Measurements from ENCODE around the gene MOB3C.
A peak's percentile ranks its signal among the peaks of the same experiment; 100 is the strongest.

MOB3C gene

GRCh38 chr1:46617833-46618232 is 1.2 kb upstream of the MOB3C start:
- Histone ChIP-seq H3K4me3 (ENCODE audit: low read depth, low read length) (no peak overlapping the region), H3K36me3 (no peaks in the 10 kb centered on the region), H3K4me1 (no peaks in the 10 kb centered on the region), H3K9me3 (no peaks in the 10 kb centered on the region), H3K27me3 (no peaks in the 10 kb centered on the region)
- DNase-seq, result no peak
- no peak for TF ChIP-seq CTCF (IDR thresholded peaks at IDR 0.05; ENCODE audit: low read depth, low read length)

GRCh38 chr1:46617108-46617800 is 643 bp upstream of the MOB3C start:
- H3K9me3 ChIP-seq, result no peaks in the 10 kb centered on the region
- H3K36me3 ChIP-seq, result no peaks in the 10 kb centered on the region
- no peaks in the 10 kb centered on the region for H3K4me1 ChIP-seq
- no peaks in the 10 kb centered on the region for H3K27me3 ChIP-seq
- TF ChIP-seq CTCF (IDR thresholded peaks at IDR 0.05; ENCODE audit: low read depth, low read length), result no peak
- H3K4me3 ChIP-seq (ENCODE audit: low read depth, low read length), result peak overlapping the region; percentile 58
- no peak for DNase-seq

- Histone ChIP-seq H3K36me3 (no peaks in the 10 kb centered on the region), H3K9me3 (no peaks in the 10 kb centered on the region), H3K4me1 (no peaks in the 10 kb centered on the region), H3K4me3 (ENCODE audit: low read depth, low read length) (peak overlapping the region; percentile 58), H3K27me3 (no peaks in the 10 kb centered on the region)
- DNase-seq, result no peak
- TF ChIP-seq CTCF (IDR thresholded peaks at IDR 0.05; ENCODE audit: low read depth, low read length), result no peak
These were observed 876 bp downstream of the MOB3C start for GRCh38 chr1:46615735-46616134.

- Histone ChIP-seq H3K27me3 (no peaks in the 10 kb centered on the region), H3K9me3 (no peaks in the 10 kb centered on the region), H3K36me3 (no peaks in the 10 kb centered on the region), H3K4me1 (no peaks in the 10 kb centered on the region), H3K4me3 (ENCODE audit: low read depth, low read length) (no peak overlapping the region)
- DNase-seq, result no peak
- TF ChIP-seq CTCF (IDR thresholded peaks at IDR 0.05; ENCODE audit: low read depth, low read length), result no peak
These were observed 1.5 kb downstream of the MOB3C start for GRCh38 chr1:46615088-46615487.

- Histone ChIP-seq H3K27me3 (no peaks in the 10 kb centered on the region), H3K4me3 (ENCODE audit: low read depth, low read length) (no peak overlapping the region), H3K36me3 (no peaks in the 10 kb centered on the region), H3K9me3 (no peaks in the 10 kb centered on the region), H3K4me1 (no peaks in the 10 kb centered on the region)
- no peak for DNase-seq
- TF ChIP-seq CTCF (IDR thresholded peaks at IDR 0.05; ENCODE audit: low read depth, low read length), result no peak
These were observed 2.0 kb downstream of the MOB3C start for GRCh38 chr1:46614604-46614984.

GRCh38 chr1:46613661-46614603 is 2.7 kb downstream of the MOB3C start:
- DNase-seq, result no peak
- Histone ChIP-seq H3K4me1 (no peaks in the 10 kb centered on the region), H3K36me3 (no peaks in the 10 kb centered on the region), H3K27me3 (no peaks in the 10 kb centered on the region), H3K4me3 (ENCODE audit: low read depth, low read length) (no peak overlapping the region), H3K9me3 (no peaks in the 10 kb centered on the region)
- TF ChIP-seq CTCF (IDR thresholded peaks at IDR 0.05; ENCODE audit: low read depth, low read length), result no peak

Data from BE2C (cell line).